Endothelial cell of umbilical vein (primary cell): ENCODE measurements around the gene GTF2H1. TPM values are rescaled to one million over a fixed set of nuclear protein-coding genes. Genes with fewer than 3 reads are reported as not detected.

ENCODE experiments used
- BruUV-seq: library from RNA; stranded (reverse); fragments of 400-500 nt; replicated peaks from 2 replicates; lab custom pipeline; 2021; lab: Mats Ljungman, UMichigan
- CTCF ChIA-PET: fragments of 300-600, 350-600 bp; sonication (Branson Sonifier 250); formaldehyde crosslinking; loops from one replicate; lab custom pipeline; 2021; ENCODE audit warnings: antibody characterized with exemption, inconsistent platforms; lab: Charles Lee
- POLR2A ChIA-PET: fragments of 300-600, 350-600 bp; sonication (Branson Sonifier 250); formaldehyde crosslinking; loops from one replicate; lab custom pipeline; 2021; ENCODE audit warnings: antibody characterized with exemption, inconsistent platforms; lab: Charles Lee
- DNase-seq: peaks from one replicate; pipeline ENCODE4 v3.0.0-alpha.2; 2011; ENCODE audit warnings: low read depth, low spot score
- FAIRE-seq: peaks from 2 replicates; lab custom pipeline; 2011; peaks lifted over from hg19 to GRCh38; lab: Jason Lieb, UNC
- H2AFZ ChIP-seq: 2 replicates; pipeline ENCODE4 v1.6.0; 2012; ENCODE audit warnings: low read depth, low read length, control low read depth, inconsistent platforms
- H3K27ac ChIP-seq: 2 replicates; pipeline ENCODE4 v1.5.1; 2011; ENCODE audit warnings: low read depth, mild to moderate bottlenecking, control low read depth, low read length, moderate library complexity; ENCODE audit not compliant: insufficient read depth
- H3K27me3 ChIP-seq, 2 experiments: 2 replicates each; pipeline versions ENCODE4 v1.6.0 to v1.6.1; 2011; ENCODE audit warnings: low read length in 2 of 2, mixed read lengths in 1 of 2; ENCODE audit not compliant: control insufficient read depth in 2 of 2, insufficient read depth in 2 of 2
- H3K36me3 ChIP-seq, 2 experiments: 2 replicates in 1 of 2; 3 replicates in 1 of 2; pipeline ENCODE4 v1.5.1; 2011; ENCODE audit warnings: low read length in 2 of 2, mild to moderate bottlenecking in 1 of 2, moderate library complexity in 1 of 2; ENCODE audit not compliant: control insufficient read depth in 2 of 2, insufficient read depth in 2 of 2; ENCODE audit errors: extremely low read depth in 1 of 2
- H3K4me1 ChIP-seq: 3 replicates; pipeline ENCODE4 v1.5.1; 2011; ENCODE audit warnings: mild to moderate bottlenecking, low read length; ENCODE audit not compliant: control insufficient read depth, insufficient read depth; ENCODE audit errors: extremely low read depth
- H3K4me2 ChIP-seq: 2 replicates; pipeline ENCODE4 v1.6.1; 2011; ENCODE audit warnings: low read length, control low read depth, mixed read lengths; ENCODE audit not compliant: insufficient read depth
- H3K4me3 ChIP-seq, 3 experiments: fragments of 200-600 bp in 1 of 3; sonication (generic), shearing (Covaris generic) in 1 of 3; replicated peaks in 1 of 3; 2 replicates each; pipeline ENCODE4 v1.5.1; 2011 to 2016; ENCODE audit warnings: control low read depth in 3 of 3, low read length in 3 of 3, mild to moderate bottlenecking in 2 of 3, inconsistent platforms in 1 of 3, low read depth in 1 of 3, moderate library complexity in 1 of 3; ENCODE audit not compliant: insufficient read depth in 1 of 3
- H3K79me2 ChIP-seq: 2 replicates; pipeline ENCODE4 v1.6.0; 2012; ENCODE audit warnings: low read length, inconsistent platforms; ENCODE audit not compliant: control insufficient read depth, insufficient read depth
- H3K9ac ChIP-seq: replicated peaks from 2 replicates; pipeline ENCODE3; 2011; ENCODE audit warnings: low read length, control low read depth; ENCODE audit not compliant: insufficient read depth; ENCODE audit errors: extremely low read depth
- H3K9me1 ChIP-seq: replicated peaks from 3 replicates; pipeline ENCODE4 v1.6.0; 2011; ENCODE audit warnings: mild to moderate bottlenecking, low read length; ENCODE audit not compliant: control insufficient read depth, insufficient read depth; ENCODE audit errors: extremely low read depth
- H3K9me3 ChIP-seq: replicated peaks from 2 replicates; pipeline ENCODE4 v1.5.1; 2012; ENCODE audit warnings: low read length, inconsistent platforms; ENCODE audit not compliant: control insufficient read depth, insufficient read depth
- H4K20me1 ChIP-seq: replicated peaks from 2 replicates; pipeline ENCODE3; 2011; ENCODE audit warnings: mild to moderate bottlenecking, low read length; ENCODE audit not compliant: control insufficient read depth, insufficient read depth; ENCODE audit errors: extremely low read depth
- EZH2 ChIP-seq: IDR thresholded peaks from 2 replicates; pipeline ENCODE4 v1.6.1; 2012; ENCODE audit warnings: borderline replicate concordance, low read depth, mild to moderate bottlenecking, moderate library complexity, low read length, inconsistent platforms; ENCODE audit not compliant: severe bottlenecking
- FOS ChIP-seq: IDR thresholded peaks from 2 replicates; pipeline ENCODE4 v1.6.1; 2011; ENCODE audit warnings: mild to moderate bottlenecking, low read length, moderate library complexity, borderline replicate concordance; ENCODE audit not compliant: insufficient read depth
- GATA2 ChIP-seq: IDR thresholded peaks from 2 replicates; pipeline ENCODE4 v1.7.0; 2011; ENCODE audit warnings: low read depth, mild to moderate bottlenecking, moderate library complexity, mixed read lengths, low read length; ENCODE audit not compliant: insufficient read length, insufficient read depth
- JUN ChIP-seq: IDR thresholded peaks from 2 replicates; pipeline ENCODE4 v1.6.1; 2011; ENCODE audit warnings: borderline replicate concordance, low read depth; ENCODE audit not compliant: insufficient read length, insufficient read depth
- MAX ChIP-seq: IDR thresholded peaks from 2 replicates; pipeline ENCODE4 v1.6.1; 2011; ENCODE audit not compliant: insufficient read depth, insufficient read length
- MYC ChIP-seq: IDR thresholded peaks from one replicate; pipeline ENCODE4 v1.6.1; 2011; ENCODE audit warnings: mild to moderate bottlenecking, low read depth, low read length
- POLR2A ChIP-seq: IDR thresholded peaks from 2 replicates; pipeline ENCODE4 v1.6.1; 2012; ENCODE audit warnings: low read depth, mild to moderate bottlenecking, control low read depth, low read length
- POLR2AphosphoS5 ChIP-seq: IDR thresholded peaks from 2 replicates; pipeline ENCODE4 v1.6.1; 2012; ENCODE audit warnings: low read depth, mild to moderate bottlenecking, control low read depth, low read length, moderate library complexity; ENCODE audit not compliant: insufficient read depth
- dilution Hi-C: fragments of 300-500 bp; cut with MboI; formaldehyde crosslinking; loops from one replicate; pipeline ENCODE4 v1.15.0; 2019; ENCODE audit warnings: low sequenced_read_pairs; ENCODE audit not compliant: extremely low pct_ligation_motif_present
- intact Hi-C: fragments of 100-400 bp; cut with micrococcal nuclease; formaldehyde crosslinking; loops from one replicate; pipeline ENCODE4 v1.10.0; 2022
- polyA plus RNA-seq, 4 experiments: library from polyadenylated mRNA; depleted of rRNA in 3 of 4; stranded (reverse) in 3 of 4; unstranded in 1 of 4; fragments of >200 nt; gene quantifications; 2 replicates each; pipeline versions ENCODE4 v1.2.1 to v1.2.3, GENCODE V29; 2011 to 2012; ENCODE audit warnings: missing spikeins in 1 of 4
- total RNA-seq: library from RNA; stranded (reverse); gene quantifications from 2 replicates; pipeline ENCODE4 v1.2.3, GENCODE V29; 2021
- TF ChIP-seq, protein P1 (sequence below), 2 donors: IDR thresholded peaks; 1 replicate in 1 of 2; 2 replicates in 1 of 2; pipeline ENCODE4 v1.5.1; 2011; ENCODE audit warnings: low read length in 2 of 2, mild to moderate bottlenecking in 2 of 2, moderate library complexity in 2 of 2, control low read depth in 1 of 2, inconsistent platforms in 1 of 2, low read depth in 1 of 2; ENCODE audit not compliant: insufficient read depth in 1 of 2; ENCODE audit errors: extremely low read depth in 1 of 2

The GTF2H1 gene
- total and polyA plus RNA-seq, 2 donors (not counting 3 experiments of a cell fraction or from before 2014, with no cell fraction given): 15.7 to 47.7 TPM

- FAIRE-seq (no peak), DNase-seq (peak; percentile 71)
- H3K27me3 ChIP-seq: no peaks in the 10 kb centered on the region
- H3K9me3 ChIP-seq: no peaks in the 10 kb centered on the region
- H3K4me1 ChIP-seq: peaks cover 20% of the 10 kb centered on the region
- ChIA-PET CTCF (interaction anchor here (0.9 to 3.5 kb wide), 6 partner anchors 11 to 339 kb away, joined by 4 to 27 read pairs (median 5); partner anchors contain the start of genes LDHA and LDHC), POLR2A (interaction anchor here (2.3 kb wide), 1 partner anchor 12 kb away, joined by 31 read pairs; the partner anchor contains the start of gene LDHA)
- BruUV-seq: no TSS peak
- dilution Hi-C loops (no loop called here), intact Hi-C loops (loop anchor here (1.0 kb wide), 2 partner anchors 11 to 61 kb away; partner anchors contain the start of genes GTF2H1, HPS5 and LDHA)
- H3K9ac ChIP-seq: peak overlapping the region; percentile 53
- no peak overlapping the region for H3K4me3 ChIP-seq
- peak overlapping the region; percentile 67 for H3K27ac ChIP-seq
- H3K79me2 ChIP-seq: no peaks in the 10 kb centered on the region
- TF ChIP-seq MAX: no peak
- peak; percentile 3 for TF ChIP-seq POLR2AphosphoS5
- TF ChIP-seq GATA2: no peak
- no peak for TF ChIP-seq MYC
- peak; percentile 91 for TF ChIP-seq FOS
- no peak for TF ChIP-seq JUN
- TF ChIP-seq, protein P1, sequence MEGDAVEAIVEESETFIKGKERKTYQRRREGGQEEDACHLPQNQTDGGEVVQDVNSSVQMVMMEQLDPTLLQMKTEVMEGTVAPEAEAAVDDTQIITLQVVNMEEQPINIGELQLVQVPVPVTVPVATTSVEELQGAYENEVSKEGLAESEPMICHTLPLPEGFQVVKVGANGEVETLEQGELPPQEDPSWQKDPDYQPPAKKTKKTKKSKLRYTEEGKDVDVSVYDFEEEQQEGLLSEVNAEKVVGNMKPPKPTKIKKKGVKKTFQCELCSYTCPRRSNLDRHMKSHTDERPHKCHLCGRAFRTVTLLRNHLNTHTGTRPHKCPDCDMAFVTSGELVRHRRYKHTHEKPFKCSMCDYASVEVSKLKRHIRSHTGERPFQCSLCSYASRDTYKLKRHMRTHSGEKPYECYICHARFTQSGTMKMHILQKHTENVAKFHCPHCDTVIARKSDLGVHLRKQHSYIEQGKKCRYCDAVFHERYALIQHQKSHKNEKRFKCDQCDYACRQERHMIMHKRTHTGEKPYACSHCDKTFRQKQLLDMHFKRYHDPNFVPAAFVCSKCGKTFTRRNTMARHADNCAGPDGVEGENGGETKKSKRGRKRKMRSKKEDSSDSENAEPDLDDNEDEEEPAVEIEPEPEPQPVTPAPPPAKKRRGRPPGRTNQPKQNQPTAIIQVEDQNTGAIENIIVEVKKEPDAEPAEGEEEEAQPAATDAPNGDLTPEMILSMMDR (IDR thresholded peaks at IDR 0.05; ENCODE audit: extremely low read depth in 1 of 2, insufficient read depth in 1 of 2, low read depth in 1 of 2, low read length in 2 of 2): no peak
- TF ChIP-seq EZH2: no peak
- no peak for TF ChIP-seq POLR2A
- peak overlapping the region; percentile 17 for H3K4me2 ChIP-seq
- H2AFZ ChIP-seq: peak overlapping the region; percentile 86
- no peaks in the 10 kb centered on the region for H3K9me1 ChIP-seq
- no peaks in the 10 kb centered on the region for H3K36me3 ChIP-seq
- no peaks in the 10 kb centered on the region for H4K20me1 ChIP-seq
Observed at GRCh38 chr11:18383388-18384156, 61.2 kb downstream of the GTF2H1 start.
